ENCODE measurements around the gene ARMC8. TPM values are rescaled to one million over a fixed set of nuclear protein-coding genes. Genes with fewer than 3 reads are reported as not detected.

Gene ARMC8
- total RNA-seq, 2 donors from 2014 or later = 82.7 to 189 TPM

GRCh38 chr3:138197524-138197923 is 10.4 kb downstream of the ARMC8 start:
- no peak overlapping the region for H3K4me3 ChIP-seq

GRCh38 chr3:138199851-138200250 is 12.8 kb downstream of the ARMC8 start:
- H3K27me3 ChIP-seq (replicated peaks; ENCODE audit: insufficient read depth) = no peaks in the 10 kb centered on the region
- peaks cover 7 to 13% of the 10 kb centered on the region in 2 donors for H3K4me1 ChIP-seq (ENCODE audit: control insufficient read depth in 1 of 2, low read depth in 2 of 2)
- no peak overlapping the region for H3K4me3 ChIP-seq
- TF ChIP-seq CTCF (IDR thresholded peaks at IDR 0.05) = no peak
- H3K36me3 ChIP-seq = no peaks in the 10 kb centered on the region
- no peak for ATAC-seq (ENCODE audit: insufficient number of reproducible peaks, low FRiP score, low read depth)
- no peak overlapping the region for H3K27ac ChIP-seq
- no peaks in the 10 kb centered on the region for H3K9me3 ChIP-seq
- DNase-seq (ENCODE audit: low spot score) = no peak

More at GRCh38 chr3:138197524-138197923, 10.4 kb downstream of the ARMC8 start:
- Histone ChIP-seq H3K4me1 (ENCODE audit: control insufficient read depth in 1 of 2, low read depth in 2 of 2) (no peaks in the 10 kb centered on the region), H3K9me3 (no peaks in the 10 kb centered on the region), H3K36me3 (no peaks in the 10 kb centered on the region), H3K27ac (no peak overlapping the region), H3K27me3 (replicated peaks; ENCODE audit: insufficient read depth) (no peaks in the 10 kb centered on the region)
- TF ChIP-seq CTCF (IDR thresholded peaks at IDR 0.05) = no peak
- ATAC-seq (ENCODE audit: insufficient number of reproducible peaks, low FRiP score, low read depth) = no peak
- DNase-seq (ENCODE audit: low spot score) = no peak

- H3K36me3 ChIP-seq = no peaks in the 10 kb centered on the region
- peaks cover 7 to 13% of the 10 kb centered on the region in 2 donors for H3K4me1 ChIP-seq (ENCODE audit: control insufficient read depth in 1 of 2, low read depth in 2 of 2)
- H3K9me3 ChIP-seq = no peaks in the 10 kb centered on the region
- no peak for TF ChIP-seq CTCF (IDR thresholded peaks at IDR 0.05)
- no peak for ATAC-seq (ENCODE audit: insufficient number of reproducible peaks, low FRiP score, low read depth)
- H3K27me3 ChIP-seq (replicated peaks; ENCODE audit: insufficient read depth) = no peaks in the 10 kb centered on the region
- no peak overlapping the region for H3K27ac ChIP-seq
- no peak overlapping the region for H3K4me3 ChIP-seq
- DNase-seq (ENCODE audit: low spot score) = no peak
Observed at GRCh38 chr3:138200424-138200823, 13.3 kb downstream of the ARMC8 start.

- ATAC-seq (ENCODE audit: insufficient number of reproducible peaks, low FRiP score, low read depth) = no peak
- peaks cover 7 to 18% of the 10 kb centered on the region in 2 donors for H3K4me1 ChIP-seq (ENCODE audit: control insufficient read depth in 1 of 2, low read depth in 2 of 2)
Observed at GRCh38 chr3:138202945-138203701, 16.0 kb downstream of the ARMC8 start.

GRCh38 chr3:138203938-138204337 is 16.8 kb downstream of the ARMC8 start:
- Histone ChIP-seq H3K9me3 (no peaks in the 10 kb centered on the region), H3K4me1 (ENCODE audit: control insufficient read depth in 1 of 2, low read depth in 2 of 2) (peaks cover 7 to 18% of the 10 kb centered on the region in 2 donors), H3K4me3 (no peak overlapping the region), H3K27ac (no peak overlapping the region), H3K36me3 (no peaks in the 10 kb centered on the region), H3K27me3 (replicated peaks; ENCODE audit: insufficient read depth) (no peaks in the 10 kb centered on the region)
- DNase-seq (ENCODE audit: low spot score) (no peak), ATAC-seq (ENCODE audit: insufficient number of reproducible peaks, low FRiP score, low read depth) (no peak)
- TF ChIP-seq CTCF (IDR thresholded peaks at IDR 0.05) = no peak

More at GRCh38 chr3:138202945-138203701, 16.0 kb downstream of the ARMC8 start:
- no peak for TF ChIP-seq CTCF (IDR thresholded peaks at IDR 0.05)
- Histone ChIP-seq H3K27ac (no peak overlapping the region), H3K9me3 (no peaks in the 10 kb centered on the region), H3K27me3 (replicated peaks; ENCODE audit: insufficient read depth) (no peaks in the 10 kb centered on the region), H3K36me3 (no peaks in the 10 kb centered on the region), H3K4me3 (no peak overlapping the region)
- no peak for DNase-seq (ENCODE audit: low spot score)

All from thoracic aorta (tissue), 2 donors.